Measurements from ENCODE around the gene BAIAP3.

The BAIAP3 gene

DNA sequence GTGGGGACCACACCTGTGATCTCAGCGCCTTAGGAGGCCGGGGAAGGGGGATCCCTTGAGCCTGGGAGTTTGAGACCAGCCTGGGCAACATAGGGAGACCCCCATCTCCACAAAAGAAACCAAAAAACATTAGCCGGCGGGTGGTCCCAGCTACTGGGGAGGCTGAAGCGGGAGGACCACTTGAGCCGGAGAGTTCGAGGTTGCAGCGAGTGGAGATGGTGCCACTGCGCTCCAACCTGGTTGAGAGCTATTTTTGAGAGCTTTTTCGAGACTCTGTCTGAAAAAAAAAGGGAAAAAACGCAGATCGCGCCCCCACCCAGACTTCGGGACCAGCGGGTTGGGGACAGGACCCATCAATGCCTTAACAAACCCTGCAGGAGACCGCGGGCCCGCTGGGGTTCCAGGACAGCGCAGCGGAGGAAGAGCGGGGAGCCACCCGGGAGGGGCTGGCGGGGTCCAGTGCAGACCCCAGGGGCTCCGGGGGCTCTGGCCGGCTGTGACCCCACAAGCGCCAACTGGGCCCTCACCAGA is 762 bp upstream of the BAIAP3 start:
- DNase-seq (ENCODE audit: extremely low read depth in 1 of 2, low read depth in 1 of 2), result no peak

DNA sequence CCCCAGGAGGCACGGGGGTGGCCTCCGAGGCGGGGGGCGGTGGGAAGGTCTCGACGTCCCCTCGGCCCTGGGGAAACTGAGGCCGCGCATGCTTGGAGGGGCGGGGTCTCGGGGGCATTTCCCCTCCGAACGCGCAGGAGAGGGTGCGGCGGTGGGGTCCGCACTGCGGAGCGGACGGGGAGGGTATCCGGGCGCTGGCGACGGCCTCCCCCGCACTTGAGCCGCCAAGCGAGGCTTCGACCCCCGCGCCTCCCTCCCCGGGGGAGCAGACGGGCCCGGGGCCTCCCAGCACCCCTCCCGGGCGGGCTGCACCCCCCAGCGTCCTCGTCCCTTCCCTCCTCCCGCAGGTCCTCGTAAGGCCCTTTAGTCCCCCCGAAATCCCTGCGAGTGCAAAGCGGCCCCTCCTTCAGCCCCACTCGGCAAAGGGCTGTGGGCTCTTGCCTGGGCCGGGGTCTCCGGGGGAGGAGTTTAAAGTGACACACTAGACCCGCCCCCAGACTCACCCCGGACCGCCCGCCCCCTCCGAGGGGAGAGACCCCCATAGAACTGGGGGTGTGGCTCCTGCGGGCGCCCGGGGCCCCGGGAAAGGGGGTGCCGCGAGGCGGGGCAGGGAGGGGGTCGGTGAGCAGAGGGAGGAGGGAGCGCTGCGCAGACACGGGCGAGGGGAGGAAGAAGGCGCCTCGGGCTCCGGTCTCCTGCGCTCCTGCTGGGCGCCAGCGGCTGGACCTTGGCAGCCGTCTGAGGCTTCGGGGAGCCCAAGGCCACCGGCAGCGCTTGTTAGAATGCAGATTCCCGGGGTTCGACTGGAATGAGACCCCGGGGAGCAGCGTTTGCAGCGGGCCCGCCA is 632 bp downstream of the BAIAP3 start:
- DNase-seq (ENCODE audit: extremely low read depth in 1 of 2, low read depth in 1 of 2), result no peak

DNA sequence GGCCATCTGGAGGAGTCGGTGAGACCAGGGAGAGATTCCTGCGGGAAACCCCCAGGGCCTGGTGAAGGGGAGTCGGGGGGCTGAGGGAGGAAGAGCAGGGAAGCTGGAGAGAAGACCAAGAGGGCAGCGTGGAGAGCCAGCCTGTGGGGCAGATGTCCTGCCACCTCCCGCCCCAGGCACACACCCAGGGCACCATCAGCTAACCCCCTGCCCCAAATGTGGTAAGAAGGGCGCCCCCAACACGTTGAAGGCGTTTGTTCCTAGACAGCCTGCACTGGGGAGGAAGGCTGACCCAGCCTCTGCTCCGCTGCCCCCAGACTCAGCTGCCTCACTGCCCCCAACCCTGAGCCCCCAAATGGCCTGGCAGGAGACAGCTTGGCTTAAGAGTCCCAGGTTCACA is 1.3 kb downstream of the BAIAP3 start:
- no peak for DNase-seq (ENCODE audit: extremely low read depth in 1 of 2, low read depth in 1 of 2)

DNA sequence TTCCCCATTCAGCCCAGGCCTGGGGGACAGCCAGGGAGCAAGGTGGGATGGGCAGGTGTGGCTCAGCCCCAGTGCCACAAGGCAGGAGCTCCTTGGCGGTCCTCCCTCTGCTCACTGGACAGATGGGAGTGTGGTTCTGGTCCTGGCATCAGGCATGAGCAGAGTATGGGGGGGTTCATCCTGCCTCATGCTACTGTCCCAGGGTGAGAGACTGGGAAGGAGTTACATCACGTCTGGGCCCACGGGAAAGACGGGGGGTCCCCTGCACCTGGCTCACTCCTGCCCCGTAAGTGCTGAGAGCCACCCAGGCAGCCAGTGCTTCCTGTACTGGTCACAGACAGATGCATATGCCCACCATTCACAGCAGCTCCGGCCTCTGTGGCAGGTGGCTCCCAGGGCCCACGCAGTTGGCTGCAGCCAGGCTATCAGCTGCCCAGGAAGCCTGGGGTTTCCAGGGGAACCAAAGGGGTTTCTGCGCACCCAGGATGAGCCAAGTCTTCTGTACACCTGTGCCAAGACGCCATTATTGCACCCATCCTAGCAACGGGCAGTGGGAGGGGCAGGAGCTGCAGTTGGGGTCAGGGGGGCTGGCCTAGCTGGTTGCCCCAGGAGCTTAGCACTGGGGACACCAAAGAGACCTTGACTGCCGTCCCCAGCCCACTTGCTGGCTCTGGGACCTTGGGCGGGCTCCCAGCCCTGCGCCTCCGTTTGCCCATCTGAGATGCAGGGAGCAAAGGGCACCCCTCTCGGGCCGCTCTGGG is 1.9 kb downstream of the BAIAP3 start:
- no peak for DNase-seq (ENCODE audit: extremely low read depth in 1 of 2, low read depth in 1 of 2)

DNA sequence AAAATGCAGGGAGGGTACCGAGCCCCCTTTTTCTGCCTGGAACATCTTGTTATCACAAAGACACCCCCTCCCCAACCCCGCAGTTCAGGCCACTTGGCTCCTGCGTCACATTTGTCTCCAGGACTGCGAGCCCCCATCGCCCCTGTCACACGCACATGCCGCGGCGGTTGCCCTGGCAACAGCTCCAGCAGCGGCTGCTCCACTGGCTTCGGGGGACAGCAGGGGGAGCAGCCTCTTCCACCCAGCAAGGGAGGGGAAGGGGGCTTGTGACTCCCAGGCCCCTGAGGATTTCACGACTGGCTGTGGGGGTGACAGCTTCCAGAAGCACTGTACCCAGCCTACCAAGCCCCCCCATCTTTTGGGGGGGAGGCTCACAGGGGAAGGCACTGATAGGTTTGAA is 2.6 kb downstream of the BAIAP3 start:
- DNase-seq (ENCODE audit: extremely low read depth in 1 of 2, low read depth in 1 of 2), result no peak

DNA sequence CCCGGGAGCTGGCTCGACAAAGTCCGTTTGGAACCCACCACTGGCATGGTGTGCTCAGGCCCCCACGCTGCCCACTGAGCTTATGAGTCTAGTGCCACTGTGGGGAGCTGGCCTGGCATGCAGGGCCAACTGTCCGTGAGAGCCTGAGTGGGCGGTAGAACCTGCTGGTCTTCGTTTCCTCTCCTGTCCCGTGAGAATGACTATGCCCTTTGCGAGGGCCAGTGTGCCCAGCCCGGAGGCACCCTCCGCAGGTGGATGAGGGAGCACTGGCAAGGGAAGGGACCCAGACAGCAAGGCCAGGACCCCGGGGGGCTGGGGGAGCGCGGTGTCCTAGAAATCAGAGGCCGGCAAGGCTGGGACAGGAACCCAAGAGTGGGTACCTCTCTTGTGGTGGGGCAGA is 3.2 kb downstream of the BAIAP3 start:
- DNase-seq (ENCODE audit: extremely low read depth in 1 of 2, low read depth in 1 of 2), result no peak

DNA sequence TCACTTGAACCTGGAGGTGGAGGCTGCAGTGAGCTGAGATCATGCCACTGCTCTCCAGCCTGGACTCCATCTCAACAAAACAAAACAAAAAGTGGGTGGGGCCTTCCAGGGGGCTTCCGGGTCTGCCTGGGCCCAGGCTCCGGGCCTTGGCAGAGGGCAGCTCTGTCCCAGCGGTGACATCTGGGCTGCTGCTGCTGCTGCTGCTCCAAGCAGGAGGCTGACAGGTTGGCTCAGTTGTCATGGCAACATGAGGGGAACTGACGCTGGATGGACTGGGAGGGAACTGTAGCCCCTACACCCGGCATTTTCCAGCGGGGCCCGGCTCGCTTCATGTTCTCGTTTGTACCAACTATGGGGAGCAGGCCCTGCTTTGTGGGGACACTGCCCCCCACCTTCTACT is 4.0 kb downstream of the BAIAP3 start:
- DNase-seq (ENCODE audit: extremely low read depth in 1 of 2, low read depth in 1 of 2), result no peak

DNA sequence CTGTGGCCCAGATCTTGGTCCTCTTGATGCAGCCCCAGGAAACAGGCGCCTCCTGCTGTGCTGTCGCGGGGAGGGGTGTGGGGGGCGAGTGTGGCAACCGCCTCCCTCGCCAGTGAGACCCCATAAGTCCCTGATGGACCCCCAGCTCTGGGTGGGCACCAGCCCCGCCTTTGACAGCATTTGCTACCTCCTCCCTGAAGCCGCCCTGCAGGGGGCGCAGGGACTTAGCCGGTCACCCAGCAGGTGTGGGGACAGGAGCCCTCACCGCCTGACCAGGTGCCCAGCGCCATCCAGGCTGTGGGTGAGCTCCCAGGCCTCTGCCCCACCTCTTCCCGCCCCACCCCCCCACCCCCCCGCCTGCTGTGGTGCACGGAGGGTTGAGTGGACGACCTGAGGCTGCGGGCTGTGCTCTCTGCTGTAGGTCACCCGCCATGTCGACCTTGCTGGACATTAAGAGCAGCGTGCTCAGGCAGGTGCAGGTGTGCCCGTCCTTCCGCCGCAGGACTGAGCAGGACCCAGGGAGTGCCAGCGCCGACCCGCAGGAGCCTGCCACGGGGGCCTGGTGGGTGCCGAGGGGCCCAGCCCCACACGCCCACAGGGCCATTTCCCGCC is 4.8 kb downstream of the BAIAP3 start:
- DNase-seq (ENCODE audit: extremely low read depth in 1 of 2, low read depth in 1 of 2), result no peak

DNA sequence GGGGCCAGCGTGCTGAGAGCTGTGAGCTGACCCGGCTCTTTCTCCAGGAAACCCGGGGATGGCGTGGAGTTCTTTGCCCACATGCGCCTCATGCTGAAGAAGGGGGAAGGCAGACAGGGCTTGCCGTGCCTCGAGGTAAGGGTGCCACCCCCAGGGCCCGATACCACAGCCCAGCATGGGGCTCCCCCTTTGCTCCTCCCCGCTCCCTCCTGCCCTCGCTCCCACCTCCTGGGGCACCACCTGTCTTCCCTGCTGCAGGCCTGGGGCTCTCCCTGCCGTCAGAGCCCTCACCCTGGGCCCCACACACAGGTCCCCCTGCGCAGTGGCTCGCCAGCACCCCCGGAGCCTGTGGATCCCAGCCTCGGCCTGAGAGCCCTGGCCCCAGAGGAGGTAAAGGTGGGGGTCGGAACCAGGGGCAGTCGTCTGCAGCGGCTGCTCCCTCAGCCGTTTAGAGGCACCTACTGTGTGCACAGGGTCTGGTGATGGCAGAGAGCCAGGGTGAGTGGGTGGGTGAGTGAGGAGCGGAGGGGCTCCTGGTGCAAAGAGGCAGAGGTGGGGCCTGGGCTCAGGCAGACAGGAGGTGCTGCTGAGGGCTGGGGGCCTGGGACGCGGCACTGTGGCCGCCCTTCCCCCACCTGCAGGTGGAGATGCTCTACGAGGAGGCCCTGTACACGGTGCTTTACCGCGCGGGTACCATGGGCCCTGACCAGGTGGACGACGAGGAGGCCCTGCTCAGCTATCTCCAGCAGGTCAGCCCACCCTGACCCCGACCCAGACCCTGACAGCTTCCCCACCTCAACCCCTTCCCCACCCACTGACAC is 5.6 kb downstream of the BAIAP3 start:
- no peak for DNase-seq (ENCODE audit: extremely low read depth in 1 of 2, low read depth in 1 of 2)

DNA sequence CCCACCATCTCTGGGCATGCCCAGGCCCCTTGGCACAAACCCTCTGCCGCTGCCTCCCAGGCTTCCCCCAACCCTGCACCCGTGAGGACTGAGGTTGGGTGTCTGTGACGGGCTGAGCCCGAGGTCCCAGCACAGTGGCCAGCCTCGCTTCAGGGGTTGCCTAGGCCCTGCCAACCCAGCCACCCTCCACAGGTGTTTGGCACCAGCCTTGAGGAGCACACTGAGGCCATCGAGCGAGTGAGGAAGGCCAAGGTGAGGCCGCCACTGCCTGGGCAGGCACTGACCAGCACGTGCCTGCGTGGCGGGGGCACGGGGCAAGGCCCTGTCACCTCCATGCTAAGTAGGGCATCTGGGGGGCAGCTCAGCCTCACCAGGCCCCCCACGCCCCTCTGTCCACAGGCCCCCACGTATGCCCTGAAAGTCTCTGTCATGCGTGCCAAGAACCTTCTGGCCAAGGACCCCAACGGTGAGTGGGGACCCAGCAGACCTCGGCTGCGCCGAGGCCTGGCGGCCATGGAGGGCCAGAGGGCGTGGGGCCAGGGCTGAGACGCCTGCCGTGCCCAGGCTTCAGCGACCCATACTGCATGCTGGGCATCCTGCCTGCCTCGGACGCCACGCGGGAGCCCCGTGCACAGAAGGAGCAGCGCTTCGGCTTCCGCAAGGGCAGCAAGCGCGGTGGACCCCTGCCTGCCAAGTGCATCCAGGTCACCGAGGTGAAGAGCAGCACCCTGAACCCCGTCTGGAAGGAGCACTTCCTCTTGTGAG is 7.5 kb downstream of the BAIAP3 start:
- no peak for DNase-seq (ENCODE audit: extremely low read depth in 1 of 2, low read depth in 1 of 2)

DNA sequence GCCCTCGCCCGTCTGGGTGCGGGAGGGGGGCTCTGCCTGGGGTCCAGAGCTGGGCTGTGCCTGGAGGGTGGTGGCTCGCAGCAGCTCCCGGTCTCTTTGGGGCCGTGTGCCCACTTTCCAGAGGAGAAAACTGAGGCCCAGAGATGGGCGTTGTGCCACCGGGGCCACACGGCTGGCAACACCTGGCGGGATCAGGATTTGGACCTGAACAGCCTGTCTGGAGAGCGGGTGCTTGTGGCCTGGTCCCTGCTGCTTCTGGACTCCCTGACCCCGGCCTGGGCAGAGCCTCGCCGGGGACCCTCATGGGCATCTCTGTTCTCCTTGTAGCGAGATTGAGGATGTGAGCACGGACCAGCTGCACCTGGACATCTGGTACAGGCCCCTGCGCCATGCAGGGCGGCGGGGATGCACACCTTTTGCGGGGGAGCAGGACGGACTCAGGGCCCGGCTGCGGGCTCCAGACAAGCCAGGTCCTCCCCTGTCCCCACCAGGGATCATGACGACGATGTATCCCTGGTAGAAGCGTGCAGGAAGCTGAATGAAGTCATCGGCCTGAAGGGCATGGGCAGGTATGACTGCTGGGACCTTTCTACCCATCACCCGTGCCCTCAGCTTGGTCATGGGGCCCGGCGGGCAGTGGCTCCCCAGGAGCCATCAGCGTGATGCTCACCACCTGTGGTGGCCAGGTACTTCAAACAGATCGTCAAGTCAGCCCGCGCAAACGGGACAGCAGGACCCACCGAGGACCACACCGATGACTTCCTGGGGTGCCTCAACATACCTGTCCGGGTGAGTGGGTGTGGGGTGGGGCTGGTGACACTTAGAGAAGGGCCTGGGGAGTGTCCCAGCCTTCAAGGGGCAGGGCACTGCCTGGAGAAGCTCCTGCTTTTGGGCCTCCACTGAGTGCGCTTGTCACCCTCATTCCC is 8.3 kb downstream of the BAIAP3 start:
- no peak for DNase-seq (ENCODE audit: extremely low read depth in 1 of 2, low read depth in 1 of 2)

DNA sequence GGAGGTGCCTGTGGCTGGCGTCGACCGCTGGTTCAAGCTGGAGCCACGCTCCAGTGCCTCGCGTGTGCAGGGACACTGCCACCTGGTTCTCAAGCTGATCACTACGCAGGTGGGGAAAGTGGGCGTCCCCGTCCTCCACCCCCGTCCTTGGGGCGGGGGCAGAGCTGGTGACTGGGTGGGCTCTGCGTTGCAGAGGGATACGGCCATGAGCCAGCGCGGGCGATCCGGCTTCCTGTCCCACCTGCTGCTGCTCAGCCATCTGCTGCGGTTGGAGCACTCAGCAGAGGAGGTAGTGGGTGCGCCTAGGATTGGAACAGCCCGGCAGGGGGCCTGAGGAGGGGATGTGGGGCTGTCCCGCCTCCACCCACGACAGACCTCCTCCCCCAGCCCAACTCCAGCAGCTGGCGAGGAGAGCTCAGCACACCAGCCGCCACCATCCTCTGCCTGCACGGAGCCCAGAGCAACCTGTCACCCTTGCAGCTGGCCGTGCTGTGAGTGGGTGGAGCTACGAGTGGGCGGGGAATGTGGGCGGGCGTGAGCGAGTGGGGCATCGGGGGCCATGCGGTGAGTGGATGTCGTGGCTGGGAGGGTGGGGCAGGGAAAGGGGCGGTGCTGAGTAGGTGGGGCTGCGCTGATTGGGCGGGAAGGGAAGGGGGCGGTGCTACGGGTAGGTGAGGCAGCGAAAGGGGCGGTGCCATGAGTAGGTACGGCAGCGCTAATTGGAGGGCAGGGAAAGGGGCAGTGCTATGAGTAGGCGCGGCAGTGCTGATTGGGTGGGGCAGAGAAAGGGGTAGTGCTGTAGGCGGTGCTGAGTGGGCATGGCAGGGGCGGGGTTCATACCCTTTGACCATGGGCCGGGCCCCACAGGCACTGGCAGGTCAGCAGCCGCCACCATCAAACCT is 9.3 kb downstream of the BAIAP3 start:
- DNase-seq (ENCODE audit: extremely low read depth in 1 of 2, low read depth in 1 of 2), result peak; percentile 82 to 94

DNA sequence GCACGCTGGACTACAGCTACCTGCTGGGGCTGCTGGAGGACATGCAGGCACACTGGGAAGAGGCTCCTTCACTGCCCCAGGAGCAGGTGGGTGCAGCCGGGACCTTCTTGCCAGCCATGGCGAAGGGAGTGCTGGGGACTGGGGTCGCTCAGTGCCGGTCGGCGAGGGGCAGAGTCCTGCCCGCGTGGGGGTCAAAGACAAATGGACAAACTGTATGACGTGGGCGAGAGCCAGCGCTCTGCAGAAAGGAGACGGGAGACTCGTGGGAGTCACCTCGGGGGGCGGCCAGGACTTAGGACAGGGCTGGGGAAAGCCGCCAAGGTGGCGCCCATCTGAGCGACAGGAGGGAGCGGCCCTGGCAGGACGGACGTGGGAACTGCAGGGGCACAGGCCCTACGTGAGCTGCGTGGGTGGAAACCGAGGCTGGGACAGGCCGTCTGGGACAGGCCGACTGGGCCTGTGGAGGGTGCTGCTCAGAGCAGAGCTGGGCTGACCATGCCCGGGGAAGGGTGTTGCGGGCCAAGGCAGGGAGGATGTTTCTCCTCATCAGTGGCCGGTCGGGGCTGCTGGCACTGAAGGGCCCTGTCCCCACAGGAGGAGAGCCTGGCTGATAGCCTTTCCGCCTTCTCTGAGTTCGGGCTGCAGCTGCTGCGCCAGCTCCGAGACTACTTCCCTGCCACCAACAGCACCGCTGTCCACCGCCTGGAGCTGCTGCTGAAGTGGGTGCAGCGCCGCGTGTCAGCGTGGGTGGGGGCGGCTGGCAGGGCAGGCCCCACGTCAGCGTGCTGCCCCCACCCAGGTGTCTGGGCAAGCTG is 10.2 kb downstream of the BAIAP3 start:
- no peak for DNase-seq (ENCODE audit: extremely low read depth in 1 of 2, low read depth in 1 of 2)

DNA sequence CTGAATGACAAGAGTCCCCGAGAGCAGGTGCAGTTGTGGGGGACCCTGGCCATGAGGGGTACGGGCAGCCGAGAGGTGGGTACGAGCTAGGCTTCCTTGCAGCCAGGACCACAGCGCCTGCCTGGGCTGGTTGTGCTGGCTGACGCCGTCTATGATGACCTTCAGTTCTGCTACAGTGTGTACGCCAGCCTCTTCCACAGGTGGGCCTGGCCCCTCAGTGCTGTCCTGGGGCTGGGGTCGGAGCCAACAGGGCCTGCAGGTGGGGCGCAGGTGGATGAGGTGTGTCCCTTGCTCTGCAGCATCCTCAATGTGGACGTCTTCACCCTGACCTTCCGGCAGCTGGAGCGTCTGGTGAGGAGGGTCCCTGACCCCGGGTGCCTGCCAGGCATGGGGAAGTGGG is 11.1 kb downstream of the BAIAP3 start:
- no peak for DNase-seq (ENCODE audit: extremely low read depth in 1 of 2, low read depth in 1 of 2)

DNA sequence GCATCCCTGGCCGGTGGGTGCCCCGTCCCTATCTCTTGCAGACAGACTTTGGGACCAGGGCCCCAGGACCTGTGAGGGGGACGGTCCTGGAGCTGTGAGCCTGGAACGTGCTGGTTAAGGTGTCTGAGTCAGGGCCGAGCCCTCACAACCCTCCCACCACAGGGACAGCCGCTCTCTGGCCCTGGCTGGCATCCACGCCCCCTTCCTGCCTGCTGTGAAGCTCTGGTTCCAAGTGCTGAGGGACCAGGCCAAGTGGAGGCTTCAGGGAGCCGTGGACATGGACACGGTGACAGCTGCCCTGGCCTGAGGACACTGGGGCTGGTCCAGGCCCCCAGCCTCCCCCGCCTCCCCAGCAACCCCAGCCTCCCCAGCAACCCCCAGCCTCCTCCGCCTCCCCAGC is 11.6 kb downstream of the BAIAP3 start:
- no peak for DNase-seq (ENCODE audit: extremely low read depth in 1 of 2, low read depth in 1 of 2)

DNA sequence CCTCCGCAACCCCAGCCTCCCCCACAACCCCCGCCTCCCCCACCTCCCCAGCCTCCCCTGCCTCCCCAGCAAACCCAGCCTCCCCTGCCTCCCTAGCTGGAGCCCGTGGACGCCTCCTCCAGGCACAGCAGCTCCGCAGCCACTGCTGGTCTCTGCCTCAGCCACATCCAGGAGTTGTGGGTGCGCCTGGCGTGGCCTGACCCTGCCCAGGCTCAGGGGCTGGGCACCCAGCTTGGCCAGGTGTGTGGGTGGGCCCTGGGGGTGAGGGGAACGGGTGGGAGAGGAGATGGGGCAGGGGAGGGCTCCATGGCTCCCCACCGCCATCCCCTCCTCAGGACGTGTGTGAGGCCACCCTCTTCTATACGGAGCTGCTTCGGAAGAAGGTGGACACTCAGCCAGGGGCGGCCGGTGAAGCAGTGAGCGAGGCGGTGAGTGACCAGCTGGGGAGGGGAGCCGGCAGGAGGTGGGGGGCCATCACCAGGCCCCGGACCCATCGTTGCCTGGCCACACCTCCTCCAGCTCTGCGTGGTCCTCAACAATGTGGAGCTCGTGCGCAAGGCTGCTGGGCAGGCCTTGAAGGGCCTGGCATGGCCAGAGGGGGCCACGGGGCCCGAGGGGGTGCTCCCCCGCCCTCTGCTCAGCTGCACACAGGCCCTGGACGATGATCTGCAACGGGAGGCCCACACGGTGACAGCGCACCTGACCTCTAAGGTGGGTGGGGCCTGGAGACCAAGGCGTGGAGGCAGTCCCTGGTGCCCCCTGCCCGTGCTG is 12.4 kb downstream of the BAIAP3 start:
- DNase-seq (ENCODE audit: extremely low read depth in 1 of 2, low read depth in 1 of 2), result no peak
